ENCODE data around the gene TMEM218. TPM values are rescaled to one million over a fixed set of nuclear protein-coding genes. Genes with fewer than 3 reads are reported as not detected.

The TMEM218 gene
- total RNA-seq, 1 donor from 2014 or later, result 18.8 TPM

DNA sequence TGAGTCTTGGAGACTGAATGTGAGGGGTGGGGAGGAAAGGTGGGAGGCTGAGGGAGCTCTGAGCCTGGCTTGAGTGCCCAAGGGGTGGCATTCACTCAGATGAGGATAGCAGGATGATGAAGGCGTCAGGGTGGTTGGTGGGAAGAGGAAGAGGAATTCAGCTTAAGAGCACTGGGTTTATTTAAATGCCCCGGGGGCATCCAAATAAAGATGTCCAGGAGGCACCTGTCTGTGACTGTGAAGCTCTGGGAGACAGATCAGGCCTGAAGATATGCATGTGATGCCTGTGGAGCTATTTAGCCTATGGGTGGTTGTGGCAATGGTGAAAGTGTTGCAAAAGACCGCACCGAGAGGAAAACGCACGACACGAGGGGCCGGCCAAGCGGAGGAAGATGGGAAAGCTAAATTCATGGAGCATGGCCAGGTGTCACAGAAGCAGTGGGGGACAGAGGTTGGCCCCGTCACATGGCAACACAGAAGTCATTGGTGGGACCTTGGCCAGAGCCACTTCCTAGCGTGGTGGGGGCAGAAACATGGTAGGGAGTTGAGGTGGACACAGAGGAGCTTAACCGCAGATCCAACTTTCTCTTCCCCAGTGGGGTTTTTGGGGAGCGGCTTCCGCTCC lies 32.8 kb downstream of the TMEM218 start:
- DNase-seq (ENCODE audit: low spot score in 2 of 2) (no peak), FAIRE-seq (no peak)

DNA sequence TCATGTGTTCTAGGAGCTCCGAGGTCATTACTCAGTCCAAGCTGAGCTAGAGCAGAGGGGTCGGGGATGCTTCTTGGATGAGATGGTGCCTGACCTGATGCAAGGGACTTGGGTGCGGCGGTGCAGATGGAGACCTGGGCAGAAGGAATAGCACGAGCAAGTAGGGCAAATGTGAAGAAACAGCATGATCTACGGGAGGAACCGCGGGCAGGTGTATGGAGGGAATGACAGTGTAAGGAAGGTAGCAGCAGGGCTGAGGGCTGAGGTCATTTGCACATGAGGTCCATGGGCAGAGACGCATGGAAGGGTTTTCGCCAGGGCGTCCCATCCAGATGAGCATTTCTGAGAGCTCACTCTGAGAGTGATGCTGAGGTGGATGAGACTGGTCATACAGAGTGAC lies 33.4 kb downstream of the TMEM218 start:
- no peak for DNase-seq (ENCODE audit: low spot score in 2 of 2)
- FAIRE-seq, result no peak

DNA sequence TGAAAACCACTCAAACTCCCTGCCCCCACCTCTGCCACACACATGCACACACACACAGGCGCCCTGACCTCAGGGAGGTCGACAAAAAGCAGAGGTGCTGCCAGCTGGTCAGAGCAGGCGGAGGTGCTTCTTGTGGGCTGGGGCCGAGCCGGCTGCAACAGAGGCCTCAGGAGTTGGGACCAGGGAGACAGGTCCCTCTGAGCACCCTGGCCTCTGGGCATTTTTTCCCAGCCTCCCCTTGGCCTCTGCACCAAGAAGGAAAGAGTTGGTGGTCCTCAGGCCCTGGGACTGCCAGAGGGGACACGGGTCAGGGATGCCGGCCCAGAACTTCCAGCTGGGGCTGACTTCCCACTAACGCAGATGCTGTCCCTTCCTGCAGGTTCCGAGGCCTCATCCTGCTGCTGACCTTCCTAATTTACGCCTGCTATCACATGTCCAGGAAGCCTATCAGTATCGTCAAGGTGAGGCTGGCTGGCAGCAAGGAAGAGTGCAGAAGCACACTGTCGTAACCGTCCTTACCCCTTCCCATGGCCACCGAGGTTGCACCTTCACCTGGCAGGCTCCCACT lies 35.0 kb downstream of the TMEM218 start:
- FAIRE-seq (no peak), DNase-seq (ENCODE audit: low spot score in 2 of 2) (no peak)

DNA sequence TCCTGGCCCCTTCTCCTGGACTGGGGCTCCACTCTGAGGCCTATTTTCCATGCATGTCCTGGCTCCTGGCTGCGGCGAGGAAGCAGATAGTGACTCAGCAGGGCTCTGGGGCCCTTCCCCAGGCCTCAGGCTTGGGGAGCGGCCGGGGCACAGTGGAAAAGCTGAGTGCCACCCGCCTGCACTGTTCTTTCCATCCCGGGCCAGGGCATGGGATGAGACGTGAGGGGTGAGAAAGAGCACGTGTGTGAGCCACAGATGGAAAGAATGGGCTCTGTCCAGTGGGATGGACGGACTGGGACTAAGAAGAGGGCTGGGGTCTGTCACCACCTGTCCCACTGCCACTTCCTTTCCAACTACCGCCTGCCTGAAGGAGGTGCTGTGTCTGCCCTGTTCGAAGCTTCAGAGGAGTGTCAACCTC lies 35.5 kb downstream of the TMEM218 start:
- no peak for FAIRE-seq
- no peak for DNase-seq (ENCODE audit: low spot score in 2 of 2)

DNA sequence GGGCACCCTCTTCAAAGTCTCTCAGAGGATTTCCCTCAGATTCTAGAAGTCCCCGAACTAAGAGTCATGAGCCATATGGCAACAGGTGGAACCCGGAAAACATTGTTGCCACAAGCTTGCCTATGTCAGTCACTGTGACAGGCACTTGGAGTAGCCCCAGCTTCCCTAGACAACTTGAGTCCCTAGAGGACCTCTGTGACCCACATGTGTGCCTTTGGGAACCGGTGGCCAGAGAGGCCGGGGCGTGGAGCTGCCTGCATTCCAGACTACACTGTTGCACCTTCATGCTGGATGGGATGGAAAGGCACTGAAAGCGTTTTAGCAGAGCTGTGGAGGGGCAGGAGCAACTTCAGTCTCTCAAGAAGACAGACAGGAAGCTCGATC lies 36.2 kb downstream of the TMEM218 start:
- DNase-seq (ENCODE audit: low spot score in 2 of 2) (no peak), FAIRE-seq (no peak)

DNA sequence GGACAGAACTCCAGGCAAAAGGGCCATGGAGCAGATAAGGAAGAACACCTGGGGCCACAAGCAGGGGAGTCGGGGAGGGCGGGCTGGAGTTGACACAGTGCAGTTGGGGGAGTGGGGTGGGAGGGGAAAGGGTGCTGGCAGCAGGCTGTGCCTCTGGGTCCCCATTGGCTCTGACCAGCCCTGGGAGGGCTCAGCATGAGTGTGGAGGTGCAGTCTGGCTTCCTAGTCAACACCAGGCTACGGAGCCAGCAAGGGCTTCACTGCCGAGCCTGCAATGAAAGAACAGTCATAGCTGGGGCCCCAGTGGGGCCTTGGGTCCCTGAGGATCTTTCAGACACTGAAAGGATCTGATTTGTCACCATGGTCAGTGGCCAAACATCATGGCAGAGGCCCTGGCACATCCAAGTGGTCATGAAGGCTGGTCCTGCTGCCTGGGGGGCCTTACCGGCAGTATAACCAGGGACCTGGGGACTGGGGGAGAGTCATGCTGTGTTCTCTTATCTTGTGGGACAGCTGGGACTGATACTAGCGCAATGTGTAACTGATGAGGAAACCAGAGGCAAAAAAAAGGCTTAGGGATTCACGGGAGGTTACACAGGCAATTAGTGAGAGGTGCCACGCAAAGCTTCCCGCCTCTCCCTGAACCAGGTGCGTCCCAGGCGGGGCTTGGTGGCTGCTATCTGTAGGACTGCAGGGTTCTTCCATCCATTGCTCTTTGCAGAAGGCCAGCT lies 36.8 kb downstream of the TMEM218 start:
- DNase-seq (ENCODE audit: low spot score in 2 of 2) (no peak), FAIRE-seq (no peak)

DNA sequence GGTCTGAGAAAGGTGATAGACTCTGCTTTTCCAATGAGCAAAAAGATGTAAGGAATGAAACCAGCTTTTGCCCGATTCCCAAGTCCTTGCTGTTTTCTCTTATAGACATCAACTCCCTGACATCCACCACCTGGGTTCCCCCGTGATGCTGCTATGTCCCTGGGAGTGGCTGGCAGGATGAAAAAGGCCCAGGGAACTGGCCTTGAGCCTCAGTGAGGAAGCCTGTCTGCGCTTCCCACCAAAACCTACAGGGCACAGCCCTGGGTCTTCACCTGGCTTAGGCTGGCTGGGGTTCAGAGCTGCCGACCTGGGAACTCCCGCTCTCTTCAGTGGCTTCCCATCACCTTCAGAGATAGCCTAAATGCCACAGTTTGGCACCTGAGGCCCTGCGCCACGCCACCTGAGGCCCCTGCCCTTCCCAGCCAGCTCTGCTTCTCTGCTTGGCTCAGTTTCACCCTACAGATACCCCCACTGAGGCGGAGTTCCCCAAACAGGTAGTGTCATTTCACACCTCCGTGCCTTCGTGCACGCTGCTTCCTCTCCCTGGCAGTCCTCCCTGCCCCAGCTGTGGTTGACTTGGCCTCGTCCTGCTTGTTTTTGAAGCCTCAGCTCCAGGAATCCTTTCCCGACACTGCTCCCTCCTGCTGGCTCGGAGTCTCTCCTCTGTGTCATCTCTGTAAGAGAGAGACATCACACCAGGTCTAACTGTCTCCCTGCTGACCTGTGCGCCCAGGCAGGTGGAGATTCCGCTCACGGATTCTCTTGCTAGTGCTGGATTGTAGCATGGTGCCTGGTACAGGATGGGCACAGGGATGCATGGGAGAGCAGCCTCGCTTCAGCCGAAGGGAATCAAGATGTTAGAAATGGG lies 37.6 kb downstream of the TMEM218 start:
- DNase-seq (ENCODE audit: low spot score in 2 of 2) (no peak), FAIRE-seq (no peak)

DNA sequence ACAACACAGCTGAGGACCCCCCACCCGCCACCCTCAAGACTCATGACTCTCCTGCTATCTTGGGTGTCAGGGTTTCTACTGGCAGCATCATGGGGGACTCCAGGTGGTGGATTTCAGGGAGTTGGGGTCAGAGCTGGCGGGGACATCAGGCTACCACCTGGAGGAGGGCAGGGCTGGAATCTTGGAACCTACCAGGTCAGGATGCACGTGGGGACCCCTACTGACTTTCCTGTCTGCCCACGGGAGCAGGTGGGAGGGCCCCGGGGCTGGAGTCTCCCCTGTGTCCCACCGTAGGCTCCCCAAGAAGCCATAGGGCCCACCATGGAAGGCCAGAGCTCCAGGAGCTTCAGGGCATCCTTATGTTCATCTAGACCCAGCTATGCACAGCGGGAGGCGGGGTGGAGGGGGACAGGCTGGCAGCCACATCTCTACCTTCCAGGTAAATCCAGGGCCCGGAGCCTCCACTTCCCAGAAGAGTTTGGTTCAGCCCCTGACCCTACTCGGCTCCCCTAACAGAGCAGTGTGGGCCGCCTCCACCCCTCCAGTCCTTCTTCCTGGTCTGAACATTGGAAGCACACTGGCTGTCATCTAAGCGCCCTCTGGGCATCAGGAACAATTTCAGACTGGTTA lies 38.4 kb downstream of the TMEM218 start:
- no peak for DNase-seq (ENCODE audit: low spot score in 2 of 2)
- FAIRE-seq, result no peak

DNA sequence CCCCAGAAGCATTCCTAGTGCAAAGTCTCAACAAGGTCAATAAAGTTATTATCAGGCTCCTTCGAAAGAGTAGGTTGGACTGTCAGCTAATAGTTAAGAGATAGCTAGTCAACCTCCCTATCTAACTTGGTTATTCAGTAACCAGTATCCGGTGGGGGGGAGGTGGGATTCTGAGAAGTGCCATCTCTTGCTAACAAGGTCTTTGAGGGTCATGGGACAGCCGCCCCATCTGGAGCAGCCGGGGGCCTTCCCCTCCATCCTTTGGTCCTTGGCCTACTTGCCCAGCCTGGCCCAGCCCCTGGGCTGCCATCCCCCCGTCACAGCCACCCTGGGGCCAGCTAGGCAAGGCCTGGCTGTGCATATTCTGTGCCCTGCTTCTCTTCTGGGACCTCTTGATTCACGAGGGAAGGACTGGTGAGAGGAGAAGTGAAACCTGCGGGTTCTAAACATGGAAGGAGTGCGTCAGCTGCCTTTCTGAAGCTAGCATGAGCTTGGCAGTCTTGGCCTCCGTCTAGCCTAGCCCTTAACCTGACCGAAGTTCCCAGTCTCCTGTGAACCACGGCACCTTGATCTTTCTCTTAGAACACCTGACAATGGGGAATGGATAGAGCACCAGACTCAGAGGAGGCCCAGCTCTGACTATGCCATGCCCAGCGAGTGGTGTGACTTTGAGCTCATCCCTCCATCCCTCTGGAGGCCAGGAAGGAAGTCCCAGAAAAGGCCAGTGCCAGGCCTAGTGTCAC lies 39.0 kb downstream of the TMEM218 start:
- DNase-seq (ENCODE audit: low spot score in 2 of 2) (no peak), FAIRE-seq (no peak)

DNA sequence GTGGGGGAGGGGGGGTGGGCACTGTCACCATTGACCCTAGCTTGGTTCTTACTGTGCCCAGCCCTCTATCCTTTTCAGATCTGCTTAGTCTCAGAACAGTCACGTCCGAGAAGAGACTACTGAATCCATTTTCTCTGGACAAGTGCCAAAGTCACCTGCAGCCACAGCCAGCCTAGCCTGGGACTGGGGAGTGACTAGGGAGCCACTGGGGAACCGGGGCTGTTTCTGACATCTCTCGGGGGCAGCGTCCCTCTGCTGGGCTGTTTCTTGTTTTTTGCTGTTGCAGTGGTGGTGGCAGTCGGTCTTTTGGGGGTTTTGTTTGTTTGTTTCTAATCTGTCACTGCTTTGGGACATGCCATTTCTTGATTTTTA lies 39.6 kb downstream of the TMEM218 start:
- DNase-seq (ENCODE audit: low spot score in 2 of 2), result no peak
- no peak for FAIRE-seq

DNA sequence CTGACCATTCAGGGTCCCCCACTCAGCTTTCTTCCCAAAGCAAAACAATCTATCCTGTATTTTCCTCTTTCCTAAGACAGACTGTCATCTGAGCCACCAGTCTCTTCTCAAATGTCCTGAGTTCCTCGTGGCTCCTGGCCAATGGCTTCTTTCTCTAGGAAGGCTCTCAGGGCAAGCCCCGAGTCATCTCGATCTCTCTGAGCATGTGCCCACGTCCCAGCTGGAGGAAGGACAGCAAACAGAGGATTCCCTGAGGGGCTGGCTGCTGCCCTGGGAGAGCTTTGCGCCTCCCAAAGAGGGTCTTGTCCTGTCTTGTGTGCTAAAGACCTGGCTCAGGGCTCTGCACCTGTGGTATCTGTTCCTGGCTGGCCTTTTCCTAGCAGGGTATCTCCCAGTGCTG lies 40.0 kb downstream of the TMEM218 start:
- no peak for DNase-seq (ENCODE audit: low spot score in 2 of 2)
- FAIRE-seq, result no peak

DNA sequence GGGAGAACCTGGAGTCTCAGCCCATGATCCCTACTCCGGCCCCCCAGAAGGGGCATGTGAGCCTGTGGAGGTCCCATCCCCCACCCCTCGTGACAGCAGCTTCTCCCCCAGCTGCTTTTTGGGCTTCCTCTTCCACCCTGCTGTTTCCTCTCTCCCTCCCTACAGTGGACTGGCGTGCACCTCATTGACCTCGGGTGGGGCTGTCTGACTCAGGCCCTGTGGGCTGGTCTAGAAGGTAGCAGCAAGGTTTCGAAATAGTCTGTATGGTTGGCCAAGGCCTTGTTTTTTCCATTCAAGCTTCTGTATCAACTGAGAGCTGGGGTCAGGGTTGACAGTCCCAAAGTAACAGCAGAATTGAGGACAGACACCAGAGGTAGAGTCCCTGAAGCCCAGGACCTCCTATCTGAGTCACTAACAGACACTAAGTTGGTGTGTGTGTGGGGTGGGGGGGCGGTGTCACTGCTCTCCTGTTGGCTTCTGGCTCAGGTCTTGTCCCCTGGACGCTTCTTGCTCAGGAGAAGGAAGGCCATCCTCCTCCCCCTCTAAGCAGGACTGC lies 40.6 kb downstream of the TMEM218 start:
- DNase-seq (ENCODE audit: low spot score in 2 of 2) (no peak), FAIRE-seq (no peak)

DNA sequence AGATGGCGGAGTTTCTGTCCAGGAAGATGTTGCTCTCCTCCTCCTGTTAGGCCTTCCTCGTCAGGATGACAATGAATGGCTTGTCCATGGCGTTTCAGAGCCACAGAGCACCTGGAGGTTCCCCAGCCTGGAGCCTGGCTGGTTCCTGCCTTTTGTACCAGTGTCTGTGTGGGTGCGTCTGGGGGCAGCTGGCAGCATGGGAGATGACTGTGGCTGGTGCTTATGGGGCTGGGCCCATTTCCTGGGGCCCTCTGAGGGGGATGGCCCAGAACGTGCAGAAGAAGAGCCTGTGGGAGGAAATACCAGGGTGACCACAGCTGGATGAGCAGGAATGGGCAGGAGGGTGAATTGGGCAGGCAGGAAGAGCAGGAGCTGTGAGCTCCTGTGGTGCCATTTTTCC lies 41.6 kb downstream of the TMEM218 start:
- DNase-seq (ENCODE audit: low spot score in 2 of 2) (no peak), FAIRE-seq (no peak)

DNA sequence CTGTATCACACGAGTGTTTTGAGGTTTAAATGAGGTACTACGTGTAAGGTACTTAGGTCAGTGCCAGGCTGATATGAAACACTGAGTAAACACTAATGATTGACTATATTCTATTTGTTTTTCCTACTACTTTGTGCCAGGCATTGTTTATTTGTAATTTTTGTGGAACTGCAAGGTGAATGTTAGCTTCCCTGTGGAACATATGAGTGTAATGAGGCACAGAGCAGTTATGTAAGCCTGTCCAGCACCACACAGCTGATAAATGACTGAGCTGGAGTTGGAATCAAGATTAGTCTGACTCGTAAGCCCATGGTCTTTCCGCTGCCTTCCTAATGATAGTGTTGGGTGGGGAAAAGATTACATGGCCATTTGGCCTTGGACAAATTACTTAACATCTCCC lies 42.4 kb downstream of the TMEM218 start:
- FAIRE-seq (no peak), DNase-seq (ENCODE audit: low spot score in 2 of 2) (no peak)

DNA sequence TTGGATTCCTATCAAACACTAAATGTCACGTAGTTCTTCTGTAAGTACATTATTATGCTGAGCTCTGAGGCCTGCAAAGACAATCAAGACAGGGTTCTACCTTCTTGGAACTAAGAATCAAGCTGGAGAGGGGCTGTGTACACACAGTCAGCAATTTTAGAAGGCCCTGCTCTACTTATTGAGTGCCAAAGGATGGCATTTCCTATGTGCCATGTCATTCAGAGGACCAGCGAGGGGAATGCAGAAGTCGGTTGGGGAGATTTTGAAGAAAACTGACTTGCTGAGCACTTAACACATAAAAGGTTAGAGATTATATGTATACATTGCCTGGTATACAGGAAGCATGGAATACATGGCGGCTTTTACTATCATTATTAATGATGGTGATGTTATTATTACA lies 43.1 kb downstream of the TMEM218 start:
- no peak for FAIRE-seq
- no peak for DNase-seq (ENCODE audit: low spot score in 2 of 2)

DNA sequence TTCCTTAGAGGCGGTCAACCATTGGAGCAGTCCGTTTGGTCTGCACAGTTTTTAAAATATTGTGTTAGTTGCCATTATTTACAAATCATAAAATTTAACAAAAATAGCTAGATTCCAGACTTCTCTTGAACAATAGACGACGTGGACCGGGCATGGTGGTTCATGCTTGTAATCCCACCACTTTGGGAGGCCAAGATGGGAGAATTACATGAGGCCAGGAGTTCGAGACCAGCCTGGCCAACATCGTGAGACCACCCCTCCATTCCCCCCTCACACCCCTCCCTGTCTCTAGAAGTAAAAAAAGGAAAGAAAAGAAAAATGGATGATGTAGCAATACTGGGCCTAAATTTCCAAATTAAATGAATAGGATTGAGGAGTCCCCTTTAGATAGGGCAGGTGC lies 47.4 kb downstream of the TMEM218 start:
- DNase-seq (ENCODE audit: low spot score in 2 of 2) (no peak), FAIRE-seq (no peak)

DNA sequence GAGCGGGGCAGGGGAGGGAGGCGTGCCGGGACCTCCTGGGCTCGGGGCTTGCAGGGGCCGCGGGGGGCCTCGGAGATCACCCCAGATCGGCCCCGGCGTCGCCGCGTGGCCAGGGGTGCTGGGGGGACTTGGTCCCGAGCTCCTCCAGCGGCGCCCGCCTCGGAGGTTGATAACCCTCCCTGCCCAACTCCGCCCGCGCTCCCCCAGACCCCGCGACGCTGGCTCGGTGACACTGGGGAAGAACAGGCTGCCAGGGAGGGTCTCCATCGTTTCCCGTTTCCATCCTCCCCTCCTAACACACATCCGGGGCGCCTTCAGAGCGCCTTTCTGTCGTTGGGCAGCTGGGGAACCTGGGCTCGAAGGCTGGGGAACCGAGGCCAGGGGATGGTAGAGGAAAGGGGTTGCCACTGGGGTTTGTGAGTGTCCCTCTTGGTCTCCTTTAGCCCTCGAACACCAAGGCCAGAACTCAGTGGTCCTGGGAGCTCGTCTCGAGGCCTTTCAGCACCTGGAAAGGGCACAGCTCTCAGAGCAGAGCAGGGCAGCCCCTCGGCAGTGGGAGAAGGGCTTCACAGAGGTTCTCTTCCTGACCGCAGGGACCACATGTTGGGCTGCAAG lies 47.9 kb downstream of the TMEM218 start:
- FAIRE-seq (no peak), DNase-seq (ENCODE audit: low spot score in 2 of 2) (peak in 1 of 2 donors; percentile 11)

DNA sequence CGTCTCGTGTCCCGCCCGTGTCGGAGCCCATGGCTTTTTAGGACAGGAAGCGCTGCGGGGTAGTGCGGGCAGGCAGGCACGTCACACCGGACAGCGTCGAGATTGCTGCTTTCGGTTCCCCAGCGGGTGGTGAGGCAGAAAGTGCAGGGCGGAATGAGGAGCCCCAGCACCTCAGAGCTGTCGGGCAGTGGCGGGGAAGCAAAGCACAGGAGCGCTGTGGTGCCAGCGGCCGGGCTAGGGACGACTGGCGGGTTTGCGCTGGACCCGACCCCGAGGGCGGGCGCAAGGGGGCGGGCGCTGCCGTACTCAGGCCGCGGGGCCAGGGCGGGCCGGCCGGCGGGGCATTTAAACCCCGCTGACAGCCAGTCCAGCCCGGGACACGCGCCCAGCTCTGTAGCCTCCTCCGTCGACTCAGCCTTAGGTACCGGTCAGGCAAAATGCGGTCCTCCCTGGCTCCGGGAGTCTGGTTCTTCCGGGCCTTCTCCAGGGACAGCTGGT lies 48.4 kb downstream of the TMEM218 start, which contains the start of gene SLC37A2:
TSS of gene SLC37A2 (plus strand) at position 375 of the 498 bp plus-strand sequence. CDS start at position 438, 63 bp downstream.
- FAIRE-seq (no peak), DNase-seq (ENCODE audit: low spot score in 2 of 2) (peak; percentile 66 to 79)

Data from frontal cortex (tissue), 4 donors.